GM21423 (cell line): ENCODE measurements around the gene TBC1D25.
"Not testable (repeated sequence)": the region's sequence is repeated elsewhere in the genome, so short reads cannot be mapped to it uniquely, and the experiment has no call there.

Experiments
- ATAC-seq: cut with Tn5 transposase; IDR thresholded peaks from one replicate; pipeline ENCODE4 v1.9.1; 2021; ENCODE audit warnings: mild to moderate bottlenecking, moderate library complexity; ENCODE audit not compliant: unreplicated experiment

Gene TBC1D25

GRCh38 chrX:48555731-48556325 is 16.3 kb downstream of the TBC1D25 start:
- not testable (repeated sequence) for ATAC-seq

GRCh38 chrX:48558271-48558670 is 18.8 kb downstream of the TBC1D25 start:
- no peak for ATAC-seq

- no peak for ATAC-seq
These were observed 20.1 kb downstream of the TBC1D25 start for GRCh38 chrX:48559636-48560035.

GRCh38 chrX:48560056-48560455 is 20.5 kb downstream of the TBC1D25 start:
- no peak for ATAC-seq

GRCh38 chrX:48560681-48561080 is 21.2 kb downstream of the TBC1D25 start:
- ATAC-seq = no peak

GRCh38 chrX:48569958-48570357 is 30.4 kb downstream of the TBC1D25 start:
- no peak for ATAC-seq

GRCh38 chrX:48573690-48574269 is 34.3 kb downstream of the TBC1D25 start:
- ATAC-seq = no peak

- ATAC-seq = peak; percentile 91
These were observed 35.1 kb downstream of the TBC1D25 start, which contains the start of gene RBM3 for GRCh38 chrX:48574270-48575266. Gene RBM3 (plus strand): TSS chrX:48574484. CDS start chrX:48575181, 697 bp downstream.

GRCh38 chrX:48575642-48576041 is 36.1 kb downstream of the TBC1D25 start:
- no peak for ATAC-seq

GRCh38 chrX:48576108-48576507 is 36.6 kb downstream of the TBC1D25 start:
- ATAC-seq = no peak

GRCh38 chrX:48578661-48579128 is 39.2 kb downstream of the TBC1D25 start:
- no peak for ATAC-seq

- ATAC-seq = no peak
These were observed 39.7 kb downstream of the TBC1D25 start for GRCh38 chrX:48579259-48579658.

- ATAC-seq = no peak
These were observed 41.1 kb downstream of the TBC1D25 start for GRCh38 chrX:48580662-48581061.

- no peak for ATAC-seq
These were observed 45.2 kb downstream of the TBC1D25 start for GRCh38 chrX:48584698-48585097.

- no peak for ATAC-seq
These were observed 50.1 kb downstream of the TBC1D25 start for GRCh38 chrX:48589482-48590162.

- ATAC-seq = no peak
These were observed 50.9 kb downstream of the TBC1D25 start for GRCh38 chrX:48590203-48591103.

- no peak for ATAC-seq
These were observed 51.8 kb downstream of the TBC1D25 start for GRCh38 chrX:48591255-48591791.

- no peak for ATAC-seq
These were observed 53.5 kb downstream of the TBC1D25 start for GRCh38 chrX:48592971-48593370.

GRCh38 chrX:48595929-48596328 is 56.4 kb downstream of the TBC1D25 start:
- no peak for ATAC-seq
